ENCODE data around the gene NANOG. TPM values are rescaled to one million over a fixed set of nuclear protein-coding genes. Genes with fewer than 3 reads are reported as not detected.
A peak's percentile ranks its signal among the peaks of the same experiment; 100 is the strongest.
"Not testable (repeated sequence)": the region's sequence is repeated elsewhere in the genome, so short reads cannot be mapped to it uniquely, and the experiment has no call there.

Gene NANOG
- total and polyA plus RNA-seq, 2 of the 8 experiments (the other 6 are each of a cell fraction or from before 2014, with no cell fraction given) = 53.7 to 231 TPM

- not testable (repeated sequence) for H3K23me2 ChIP-seq (ENCODE audit: low read depth, low read length); H2BK120ac ChIP-seq (replicated peaks; ENCODE audit: low read depth, low read length); H2BK15ac ChIP-seq (ENCODE audit: low read length); H3K4ac ChIP-seq (replicated peaks; ENCODE audit: insufficient read length, low read depth, low read length); DNase-seq (ENCODE audit: low read depth in 1 of 2, low spot score in 2 of 2); H3K79me1 ChIP-seq (ENCODE audit: low read depth, low read length); H3K4me3 ChIP-seq (ENCODE audit: extremely low read depth in 1 of 4, insufficient read depth in 2 of 4, low read depth in 3 of 4, low read length in 4 of 4); H3K18ac ChIP-seq (ENCODE audit: extremely low read depth, low read length); H3K14ac ChIP-seq (ENCODE audit: insufficient read length); H4K20me1 ChIP-seq (replicated peaks in 1 of 2; ENCODE audit: control insufficient read depth in 1 of 2, insufficient read depth in 2 of 2, low read length in 2 of 2); H3K9me3 ChIP-seq (ENCODE audit: insufficient read depth in 2 of 2, low read depth in 1 of 2, low read length in 1 of 2); H4K8ac ChIP-seq (ENCODE audit: extremely low read depth, insufficient read depth, low read length); H2AFZ ChIP-seq (ENCODE audit: low read length); FAIRE-seq; H3K23ac ChIP-seq (ENCODE audit: insufficient read length); H2BK20ac ChIP-seq (ENCODE audit: low read length); H3K56ac ChIP-seq (replicated peaks; ENCODE audit: insufficient read length, low read depth, low read length); H3K27me3 ChIP-seq (replicated peaks in 1 of 4; ENCODE audit: control insufficient read depth in 3 of 4, extremely low read depth in 1 of 4, insufficient read depth in 3 of 4, low read length in 3 of 4); H4K91ac ChIP-seq (replicated peaks; ENCODE audit: insufficient read length, low read length)
- POLR2A ChIA-PET (ENCODE audit: partially characterized antibody) = interaction anchor here (3.1 to 3.3 kb wide), 2 partner anchors 9 to 109 kb away, joined by 23 to 25 read pairs; partner anchors contain the start of gene NANOG
- 83% methylated on average over 7 of the region's 7 CpGs; no CpG with 5 or more reads in 1 of the 2 experiments for WGBS, 2 experiments (ENCODE audit: extremely low coverage in 1 of 2, insufficient coverage in 1 of 2, insufficient read length in 1 of 2, insufficient replicate concordance in 2 of 2, low coverage in 1 of 2, low lambda C conversion rate in 2 of 2, missing lambda C conversion rate in 1 of 2)
- Histone ChIP-seq H4K5ac (ENCODE audit: insufficient read length, low read depth, low read length) (peak overlapping the region; percentile 21), H3K9ac (replicated peaks in 1 of 4; ENCODE audit: extremely low read depth in 1 of 4, low read depth in 3 of 4, low read length in 3 of 4) (peak overlapping the region in 1 of 4 experiments; percentile 5; a peak in 3 of 7 replicates), H2BK12ac (ENCODE audit: low read depth, low read length) (0 out of 2 replicates have a peak overlapping the region, but pooled peaks have one; percentile 88), H2AK5ac (ENCODE audit: low read depth, low read length) (peak overlapping the region; percentile 79; the same call in 1 of the 2 replicates), H3K27ac (ENCODE audit: low read depth, low read length) (peak overlapping the region; percentile 69; the same call in 1 of the 2 replicates), H3K79me2 (ENCODE audit: control insufficient read depth in 1 of 2, insufficient read depth in 2 of 2, low read length in 2 of 2) (peaks cover 0 to 20% of the 10 kb centered on the region in 2 experiments; a peak in 2 of 4 replicates), H2BK5ac (ENCODE audit: low read depth, low read length) (peak overlapping the region; percentile 96), H3K4me1 (replicated peaks in 1 of 4; ENCODE audit: control insufficient read depth in 3 of 4, insufficient read depth in 4 of 4, low read length in 3 of 4) (peaks cover 6 to 18% (median 13%) of the 10 kb centered on the region in 4 experiments), H3K4me2 (ENCODE audit: insufficient read depth in 1 of 2, low read depth in 2 of 2, low read length in 2 of 2) (peak overlapping the region in 1 of 2 experiments; percentile 13; a peak in 1 of 4 replicates), H3K36me3 (ENCODE audit: control insufficient read depth in 2 of 4, insufficient read depth in 4 of 4, low read length in 3 of 4) (peaks cover 5 to 51% (median 21%) of the 10 kb centered on the region in 4 experiments; a peak in 7 of 8 replicates)
- TF ChIP-seq CEBPB (IDR thresholded peaks at IDR 0.05; ENCODE audit: low read depth, low read length) = peak; percentile 35; the same call in 1 of the 2 replicates
- CTCF ChIA-PET (ENCODE audit: partially characterized antibody) = interaction anchor here (0.7 to 14.2 kb wide), 6 partner anchors 62 to 155 kb away, joined by 3 to 128 read pairs (median 4); no protein-coding TSS in a partner anchor
Measured at GRCh38 chr12:7797269-7797668, 8.1 kb downstream of the NANOG start.

All from H1 (cell line).